H9 (cell line): Measurements from ENCODE around the gene RALGAPA2. TPM values are rescaled to one million over a fixed set of nuclear protein-coding genes. Genes with fewer than 3 reads are reported as not detected.

Experiments
- DNase-seq: peaks from one replicate; pipeline ENCODE4 v3.0.0-alpha.2; 2017
- H2AFZ ChIP-seq: one replicate; pipeline ENCODE4 v1.6.1; 2013; ENCODE audit warnings: mild to moderate bottlenecking, low read length, control low read depth, moderate library complexity
- H2AK5ac ChIP-seq: 2 replicates; pipeline ENCODE4 v1.6.1; 2013; ENCODE audit warnings: low read length, control low read depth, mixed read lengths; ENCODE audit not compliant: insufficient read length
- H2BK120ac ChIP-seq: one replicate; pipeline ENCODE4 v1.6.1; 2013; ENCODE audit warnings: low read depth, mild to moderate bottlenecking, low read length, control low read depth, inconsistent platforms; ENCODE audit not compliant: poor library complexity, severe bottlenecking
- H2BK12ac ChIP-seq: 2 replicates; pipeline ENCODE4 v1.6.1; 2013; ENCODE audit warnings: low read length, control low read depth, mixed read lengths, low read depth; ENCODE audit not compliant: insufficient read length
- H2BK15ac ChIP-seq: 2 replicates; pipeline ENCODE4 v1.6.1; 2013; ENCODE audit warnings: low read depth, low read length, control low read depth
- H2BK20ac ChIP-seq: one replicate; pipeline ENCODE4 v1.6.1; 2013; ENCODE audit warnings: low read depth, mild to moderate bottlenecking, low read length, control low read depth, inconsistent platforms; ENCODE audit not compliant: poor library complexity, severe bottlenecking
- H2BK5ac ChIP-seq: 2 replicates; pipeline ENCODE4 v1.6.1; 2013; ENCODE audit warnings: low read length, control low read depth, mixed read lengths; ENCODE audit not compliant: insufficient read length
- H3K14ac ChIP-seq: 2 replicates; pipeline ENCODE4 v1.6.1; 2013; ENCODE audit warnings: low read length, control low read depth; ENCODE audit not compliant: insufficient read depth
- H3K18ac ChIP-seq: 2 replicates; pipeline ENCODE4 v1.6.1; 2013; ENCODE audit warnings: low read depth, mild to moderate bottlenecking, mixed read lengths, low read length, control low read depth; ENCODE audit not compliant: insufficient read length
- H3K23ac ChIP-seq: 2 replicates; pipeline ENCODE4 v1.6.1; 2013; ENCODE audit warnings: low read length, control low read depth, mixed read lengths, low read depth; ENCODE audit not compliant: insufficient read length
- H3K23me2 ChIP-seq: 2 replicates; pipeline ENCODE4 v1.6.1; 2013; ENCODE audit warnings: low read depth, mild to moderate bottlenecking, mixed read lengths, low read length, control low read depth; ENCODE audit not compliant: insufficient read length, poor library complexity, severe bottlenecking
- H3K27ac ChIP-seq: 2 replicates; pipeline ENCODE4 v1.5.1; 2013; ENCODE audit warnings: low read length, control low read depth, mixed read lengths, low read depth; ENCODE audit not compliant: insufficient read length
- H3K27me3 ChIP-seq: 2 replicates; pipeline ENCODE4 v1.6.1; 2013; ENCODE audit warnings: low read length, control low read depth, inconsistent platforms; ENCODE audit not compliant: insufficient read depth
- H3K4ac ChIP-seq: 2 replicates; pipeline ENCODE4 v1.6.1; 2013; ENCODE audit warnings: low read depth, mild to moderate bottlenecking, control low read depth, inconsistent platforms, low read length, moderate library complexity
- H3K4me1 ChIP-seq: 2 replicates; pipeline ENCODE4 v1.6.1; 2013; ENCODE audit warnings: low read length, control low read depth, inconsistent platforms; ENCODE audit not compliant: insufficient read depth
- H3K4me2 ChIP-seq: 2 replicates; pipeline ENCODE4 v1.6.1; 2013; ENCODE audit warnings: low read length, control low read depth, mixed read lengths; ENCODE audit not compliant: insufficient read length, insufficient read depth
- H3K56ac ChIP-seq: 2 replicates; pipeline ENCODE4 v1.6.1; 2013; ENCODE audit warnings: low read depth, mild to moderate bottlenecking, mixed read lengths, low read length, control low read depth; ENCODE audit not compliant: insufficient read length
- H3K79me1 ChIP-seq: 2 replicates; pipeline ENCODE4 v1.6.1; 2013; ENCODE audit warnings: low read depth, mild to moderate bottlenecking, moderate library complexity, low read length, control low read depth, inconsistent platforms; ENCODE audit not compliant: insufficient read depth, poor library complexity, severe bottlenecking
- H3K79me2 ChIP-seq: 2 replicates; pipeline ENCODE4 v1.6.1; 2013; ENCODE audit warnings: low read length, control low read depth, inconsistent platforms; ENCODE audit not compliant: insufficient read depth
- H3K9ac ChIP-seq: 2 replicates; pipeline ENCODE4 v1.6.1; 2013; ENCODE audit warnings: low read length, control low read depth, mixed read lengths; ENCODE audit not compliant: insufficient read length; ENCODE audit errors: extremely low read depth
- H3K9me3 ChIP-seq: one replicate; pipeline ENCODE4 v1.6.1; 2013; ENCODE audit warnings: low read depth, low read length, inconsistent platforms; ENCODE audit not compliant: control insufficient read depth
- H3T11ph ChIP-seq: one replicate; pipeline ENCODE4 v1.6.1; 2013; ENCODE audit warnings: mild to moderate bottlenecking, low read length, control low read depth, inconsistent platforms
- H4K20me1 ChIP-seq: one replicate; pipeline ENCODE4 v1.6.1; 2013; ENCODE audit not compliant: control insufficient read depth, insufficient read length, insufficient read depth
- H4K5ac ChIP-seq: 2 replicates; pipeline ENCODE4 v1.6.1; 2013; ENCODE audit warnings: low read depth, mild to moderate bottlenecking, mixed read lengths, low read length, control low read depth; ENCODE audit not compliant: insufficient read length
- H4K8ac ChIP-seq: replicated peaks from 2 replicates; pipeline ENCODE4 v1.6.1; 2013; ENCODE audit warnings: low read length, control low read depth, mixed read lengths, low read depth; ENCODE audit not compliant: insufficient read length
- H4K91ac ChIP-seq: 2 replicates; pipeline ENCODE4 v1.6.1; 2013; ENCODE audit warnings: low read depth, mild to moderate bottlenecking, moderate library complexity, mixed read lengths, low read length, control low read depth; ENCODE audit not compliant: insufficient read length
- H3K27ac Mint-ChIP-seq, 3 experiments: 2 replicates in 2 of 3; 3 replicates in 1 of 3; pipeline ENCODE4 v1.8.0; 2020 to 2021; ENCODE audit warnings: mixed read lengths in 3 of 3, mild to moderate bottlenecking in 1 of 3, moderate library complexity in 1 of 3
- H3K27me3 Mint-ChIP-seq: 2 replicates; pipeline ENCODE4 v1.8.0; 2021; ENCODE audit warnings: low read depth, mild to moderate bottlenecking, moderate library complexity, mixed read lengths
- H3K36me3 Mint-ChIP-seq, 3 experiments: 2 replicates in 2 of 3; 3 replicates in 1 of 3; pipeline ENCODE4 v1.8.0; 2020 to 2021; ENCODE audit warnings: low read depth in 3 of 3, mixed read lengths in 3 of 3; ENCODE audit not compliant: insufficient read depth in 1 of 3
- H3K4me1 Mint-ChIP-seq, 2 experiments: 2 replicates each; pipeline ENCODE4 v1.8.0; 2020; ENCODE audit warnings: mixed read lengths in 2 of 2
- H3K4me3 Mint-ChIP-seq, 2 experiments: 2 replicates in 1 of 2; 3 replicates in 1 of 2; pipeline ENCODE4 v1.8.0; 2020 to 2021; ENCODE audit warnings: mild to moderate bottlenecking in 2 of 2, mixed read lengths in 2 of 2, moderate library complexity in 1 of 2
- H3K9me3 Mint-ChIP-seq, 2 experiments: 2 replicates in 1 of 2; 3 replicates in 1 of 2; pipeline ENCODE4 v1.8.0; 2020; ENCODE audit warnings: mild to moderate bottlenecking in 2 of 2, mixed read lengths in 2 of 2, moderate library complexity in 1 of 2
- WGBS: extraction: QIAGEN DNeasy Blood & Tissue Kit; methylation state at CpG from one replicate; pipeline ENCODE4 v1.1.7; 2013; ENCODE audit warnings: missing lambda C conversion rate, low lambda C conversion rate, mixed read lengths; ENCODE audit not compliant: insufficient read length; ENCODE audit errors: extremely low coverage; 5-methylcytosine and 5-hydroxymethylcytosine counted together
- total RNA-seq: library from RNA; stranded (reverse); gene quantifications from 2 replicates; pipeline ENCODE4 v1.2.1, GENCODE V29; 2021
- TF ChIP-seq, protein P1 (sequence below): fragments of 200-600 bp; sonication (generic); conservative IDR thresholded peaks from 3 replicates; pipeline ENCODE4 v1.8.0; 2021; ENCODE audit warnings: antibody characterized with exemption, mild to moderate bottlenecking

The RALGAPA2 gene
- total RNA-seq, 1 experiment from 2014 or later: 16.6 TPM

DNA sequence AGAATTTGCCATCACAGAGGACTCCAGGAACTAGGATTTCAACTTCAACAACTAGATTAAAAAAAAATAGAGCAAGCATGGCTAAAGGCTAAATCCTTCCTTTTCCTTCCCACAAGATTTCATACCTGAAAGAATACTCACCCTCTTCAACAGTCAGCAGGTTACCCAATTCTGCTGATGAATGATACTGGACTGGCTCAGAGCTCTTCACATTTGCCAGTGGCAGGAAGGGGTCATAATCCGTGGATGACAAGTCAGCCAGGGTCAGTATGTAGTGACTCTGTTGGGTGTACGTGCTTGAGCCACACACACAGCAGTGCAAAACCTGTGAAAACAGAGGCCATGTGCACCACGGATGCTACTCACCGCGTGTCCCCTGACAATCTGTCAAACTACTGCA is 191.7 kb downstream of the RALGAPA2 start:
- H3K79me2 ChIP-seq: no peaks in the 10 kb centered on the region
- H3K27ac ChIP-seq: peak overlapping the region; percentile 10
- no peak overlapping the region for H2BK20ac ChIP-seq
- Mint-ChIP-seq H3K4me3 (no peak overlapping the region), H3K27ac (no peak overlapping the region), H3K4me1 (no peaks in the 10 kb centered on the region), H3K36me3 (peaks cover 0 to 9% (median 6%) of the 10 kb centered on the region in 3 experiments; a peak in 5 of 7 replicates), H3K9me3 (no peaks in the 10 kb centered on the region), H3K27me3 (no peaks in the 10 kb centered on the region)
- H3K23ac ChIP-seq: no peak overlapping the region
- no peak overlapping the region for H3K4me2 ChIP-seq
- TF ChIP-seq, protein P1, sequence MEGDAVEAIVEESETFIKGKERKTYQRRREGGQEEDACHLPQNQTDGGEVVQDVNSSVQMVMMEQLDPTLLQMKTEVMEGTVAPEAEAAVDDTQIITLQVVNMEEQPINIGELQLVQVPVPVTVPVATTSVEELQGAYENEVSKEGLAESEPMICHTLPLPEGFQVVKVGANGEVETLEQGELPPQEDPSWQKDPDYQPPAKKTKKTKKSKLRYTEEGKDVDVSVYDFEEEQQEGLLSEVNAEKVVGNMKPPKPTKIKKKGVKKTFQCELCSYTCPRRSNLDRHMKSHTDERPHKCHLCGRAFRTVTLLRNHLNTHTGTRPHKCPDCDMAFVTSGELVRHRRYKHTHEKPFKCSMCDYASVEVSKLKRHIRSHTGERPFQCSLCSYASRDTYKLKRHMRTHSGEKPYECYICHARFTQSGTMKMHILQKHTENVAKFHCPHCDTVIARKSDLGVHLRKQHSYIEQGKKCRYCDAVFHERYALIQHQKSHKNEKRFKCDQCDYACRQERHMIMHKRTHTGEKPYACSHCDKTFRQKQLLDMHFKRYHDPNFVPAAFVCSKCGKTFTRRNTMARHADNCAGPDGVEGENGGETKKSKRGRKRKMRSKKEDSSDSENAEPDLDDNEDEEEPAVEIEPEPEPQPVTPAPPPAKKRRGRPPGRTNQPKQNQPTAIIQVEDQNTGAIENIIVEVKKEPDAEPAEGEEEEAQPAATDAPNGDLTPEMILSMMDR: no peak
- H3K4me1 ChIP-seq: no peaks in the 10 kb centered on the region
- no peaks in the 10 kb centered on the region for H3K9me3 ChIP-seq
- DNase-seq: no peak
- no CpG with 5 or more reads among the region's 5 CpGs for WGBS
- no peak overlapping the region for H3K14ac ChIP-seq
- H3K79me1 ChIP-seq: no peaks in the 10 kb centered on the region
- no peak overlapping the region for H2BK5ac ChIP-seq
- H3T11ph ChIP-seq: no peak overlapping the region
- no peaks in the 10 kb centered on the region for H4K20me1 ChIP-seq
- no peak overlapping the region for H4K91ac ChIP-seq
- no peak overlapping the region for H2BK15ac ChIP-seq
- no peak overlapping the region for H3K18ac ChIP-seq
- no peak overlapping the region for H2BK120ac ChIP-seq
- no peak overlapping the region for H4K5ac ChIP-seq
- no peak overlapping the region for H3K4ac ChIP-seq
- H3K56ac ChIP-seq: no peak overlapping the region
- H3K27me3 ChIP-seq: no peaks in the 10 kb centered on the region
- H3K9ac ChIP-seq: no peak overlapping the region
- H2AK5ac ChIP-seq: no peak overlapping the region
- no peak overlapping the region for H2BK12ac ChIP-seq
- no peaks in the 10 kb centered on the region for H3K23me2 ChIP-seq
- H2AFZ ChIP-seq: no peak overlapping the region
- no peak overlapping the region for H4K8ac ChIP-seq
